HCT116 (cell line): Measurements from ENCODE around the gene PCLO. TPM values are rescaled to one million over a fixed set of nuclear protein-coding genes. Genes with fewer than 3 reads are reported as not detected.

Experiments
- ATAC-seq: fragments of 200-7000 bp; cut with Tn5 transposase; 2 replicates; pipeline ENCODE4 v1.9.1; 2020; ENCODE audit warnings: mild to moderate bottlenecking, moderate library complexity
- BruUV-seq: library from RNA; stranded (reverse); fragments of 400-500 nt; replicated peaks from 2 replicates; lab custom pipeline; 2021; lab: Mats Ljungman, UMichigan
- CTCF ChIA-PET: fragments of 300-600 bp; sonication (Branson Sonifier 250); formaldehyde crosslinking; loops from one replicate; lab custom pipeline; 2021; ENCODE audit warnings: antibody characterized with exemption; lab: Charles Lee
- POLR2A ChIA-PET: fragments of 300-600, 350-600 bp; sonication (Branson Sonifier 250); formaldehyde crosslinking; loops from one replicate; lab custom pipeline; 2021; ENCODE audit warnings: antibody characterized with exemption; lab: Charles Lee
- RAD21 ChIA-PET, 2 experiments: fragments of 300-600 bp; sonication (Branson Sonifier 250); formaldehyde crosslinking; loops; one replicate each; lab custom pipeline; 2023; ENCODE audit warnings: low total read pairs in 2 of 2; ENCODE audit not compliant: uncharacterized antibody in 2 of 2, unreplicated experiment in 2 of 2, low non-redundant PET in 1 of 2; lab: Charles Lee
- DNase-seq: peaks from one replicate; pipeline ENCODE4 v3.0.0-alpha.2; 2010; ENCODE audit warnings: low read depth, low spot score
- H2AFZ ChIP-seq: fragments of 200-600 bp; shearing (Covaris generic), sonication (generic); 2 replicates; pipeline ENCODE4 v1.6.1; 2017; ENCODE audit warnings: low read depth, mixed run types, mixed read lengths, antibody characterized with exemption, low read length; ENCODE audit not compliant: poor library complexity, severe bottlenecking
- H3K27ac ChIP-seq: 2 replicates; pipeline ENCODE4 v1.5.1; 2012; ENCODE audit warnings: low read depth, low read length
- H3K27me3 ChIP-seq: fragments of 200-600 bp; sonication (generic); 2 replicates; pipeline ENCODE4 v1.6.1; 2016; ENCODE audit warnings: mixed run types, low read length, mixed read lengths; ENCODE audit not compliant: insufficient read depth
- H3K36me3 ChIP-seq, 2 experiments: fragments of 200-500 bp in 1 of 2; fragments of 200-600 bp in 1 of 2; sonication (Bioruptor generic) in 1 of 2; sonication (generic) in 1 of 2; 2 replicates each; pipeline versions ENCODE4 v1.5.1 to v1.6.1; 2014 to 2016; ENCODE audit warnings: low read length in 2 of 2, inconsistent platforms in 1 of 2, mixed read lengths in 1 of 2, mixed run types in 1 of 2; ENCODE audit not compliant: insufficient read depth in 2 of 2, control insufficient read depth in 1 of 2
- H3K4me1 ChIP-seq, 2 experiments: fragments of 200-600 bp in 1 of 2; sonication (generic) in 1 of 2; 2 replicates each; pipeline versions ENCODE4 v1.5.1 to v1.6.1; 2012 to 2017; ENCODE audit warnings: low read length in 2 of 2, inconsistent platforms in 1 of 2, mild to moderate bottlenecking in 1 of 2, mixed read lengths in 1 of 2, mixed run types in 1 of 2, moderate library complexity in 1 of 2; ENCODE audit not compliant: insufficient read depth in 2 of 2, control insufficient read depth in 1 of 2
- H3K4me2 ChIP-seq: fragments of 200-600 bp; sonication (generic); 2 replicates; pipeline ENCODE4 v1.6.1; 2017; ENCODE audit warnings: mixed run types, low read length, mixed read lengths
- H3K4me3 ChIP-seq, 2 experiments: fragments of 200-600 bp in 1 of 2; sonication (generic) in 1 of 2; replicated peaks in 1 of 2; 2 replicates each; pipeline ENCODE4 v1.5.1; 2011 to 2016; ENCODE audit warnings: low read length in 2 of 2, control low read depth in 1 of 2, low read depth in 1 of 2, mild to moderate bottlenecking in 1 of 2, mixed read lengths in 1 of 2, mixed run types in 1 of 2
- H3K79me2 ChIP-seq: fragments of 200-600 bp; sonication (generic); 2 replicates; pipeline ENCODE4 v1.6.1; 2017; ENCODE audit warnings: mild to moderate bottlenecking, mixed run types, low read length, moderate library complexity, mixed read lengths; ENCODE audit not compliant: insufficient read depth
- H3K9ac ChIP-seq: fragments of 200-600 bp; sonication (generic); 2 replicates; pipeline ENCODE4 v1.6.1; 2016; ENCODE audit warnings: low read length, mixed read lengths
- H3K9me2 ChIP-seq: fragments of 200-600 bp; sonication (generic), shearing (Covaris generic); 2 replicates; pipeline ENCODE4 v1.6.1; 2017; ENCODE audit warnings: mixed run types, mild to moderate bottlenecking, moderate library complexity; ENCODE audit not compliant: insufficient read depth
- H3K9me3 ChIP-seq, 2 experiments: fragments of 200-500 bp in 1 of 2; fragments of 200-600 bp in 1 of 2; sonication (Bioruptor generic) in 1 of 2; sonication (generic) in 1 of 2; 2 replicates each; pipeline ENCODE4 v1.6.1; 2014 to 2017; ENCODE audit warnings: low read length in 2 of 2, mixed read lengths in 2 of 2, inconsistent platforms in 1 of 2, low read depth in 1 of 2, mild to moderate bottlenecking in 1 of 2, mixed run types in 1 of 2, moderate library complexity in 1 of 2; ENCODE audit not compliant: control insufficient read depth in 1 of 2, insufficient read depth in 1 of 2
- H4K20me1 ChIP-seq: fragments of 200-600 bp; sonication (generic), shearing (Covaris generic); 2 replicates; pipeline ENCODE4 v1.6.1; 2017; ENCODE audit warnings: mixed run types, mild to moderate bottlenecking, moderate library complexity; ENCODE audit not compliant: insufficient read depth
- ATF3 ChIP-seq: IDR thresholded peaks from 2 replicates; pipeline ENCODE4 v1.6.1; 2012
- CTCF ChIP-seq, 3 experiments: fragments of 200-600 bp in 1 of 3; sonication (generic) in 1 of 3; IDR thresholded peaks in 2 of 3; conservative IDR thresholded peaks in 1 of 3; 2 replicates each; pipeline ENCODE4 v1.5.1; 2012 to 2017; ENCODE audit warnings: low read depth in 2 of 3, low read length in 2 of 3, antibody characterized with exemption in 1 of 3, borderline replicate concordance in 1 of 3, control low read depth in 1 of 3, mild to moderate bottlenecking in 1 of 3, mixed read lengths in 1 of 3, mixed run types in 1 of 3, moderate library complexity in 1 of 3; ENCODE audit not compliant: insufficient read depth in 1 of 3
- ELF1 ChIP-seq: IDR thresholded peaks from 2 replicates; pipeline ENCODE4 v1.6.1; 2012; ENCODE audit warnings: low read depth, borderline replicate concordance
- EZH2 ChIP-seq: fragments of 200-600 bp; sonication (generic); IDR thresholded peaks from 2 replicates; pipeline ENCODE4 v1.6.1; 2017; ENCODE audit warnings: antibody characterized with exemption, mixed run types
- FOSL1 ChIP-seq: IDR thresholded peaks from 2 replicates; pipeline ENCODE4 v1.6.1; 2012; ENCODE audit warnings: low read depth
- JUND ChIP-seq: IDR thresholded peaks from 2 replicates; pipeline ENCODE4 v1.6.1; 2012
- MAX ChIP-seq: IDR thresholded peaks from 2 replicates; pipeline ENCODE4 v1.6.1; 2012
- POLR2A ChIP-seq: IDR thresholded peaks from 2 replicates; pipeline ENCODE4 v1.7.0; 2011; ENCODE audit warnings: borderline replicate concordance; ENCODE audit not compliant: insufficient read depth, insufficient read length; ENCODE audit errors: extremely low read depth
- RAD21 ChIP-seq: IDR thresholded peaks from 2 replicates; pipeline ENCODE4 v1.6.1; 2012; ENCODE audit warnings: low read depth, mild to moderate bottlenecking
- YY1 ChIP-seq: IDR thresholded peaks from 2 replicates; pipeline ENCODE4 v1.6.1; 2011; ENCODE audit warnings: low read length, low read depth, moderate library complexity, mild to moderate bottlenecking; ENCODE audit not compliant: insufficient replicate concordance; ENCODE audit errors: extremely low read depth
- ZBTB33 ChIP-seq: IDR thresholded peaks from 2 replicates; pipeline ENCODE4 v1.6.1; 2011; ENCODE audit warnings: mild to moderate bottlenecking, low read length, moderate library complexity; ENCODE audit not compliant: insufficient replicate concordance; ENCODE audit errors: extremely low read depth
- ZFX ChIP-seq: fragments of 450-650 bp; IDR thresholded peaks from 2 replicates; pipeline ENCODE4 v1.6.1; 2017
- ZNF274 ChIP-seq: fragments of 200-500 bp; sonication (Bioruptor generic); IDR thresholded peaks from 2 replicates; pipeline ENCODE4 v1.6.1; 2014; ENCODE audit warnings: mild to moderate bottlenecking, low read depth, low read length, inconsistent platforms
- intact Hi-C: fragments of 100-400 bp; cut with micrococcal nuclease; formaldehyde crosslinking; loops from 2 replicates; pipeline ENCODE4 v1.10.0; 2022
- total RNA-seq: library from RNA; stranded (reverse); gene quantifications from one replicate; pipeline ENCODE4 v1.2.1, GENCODE V29; 2021; ENCODE audit not compliant: unreplicated experiment

The PCLO gene
- total RNA-seq, 1 experiment from 2014 or later, result 2.4 TPM

GRCh38 chr7:82961240-82961639 lies 201.4 kb downstream of the PCLO start:
- Histone ChIP-seq H3K27ac (no peak overlapping the region), H3K9ac (no peak overlapping the region), H3K9me3 (no peaks in the 10 kb centered on the region), H3K4me3 (no peak overlapping the region), H3K9me2 (no peaks in the 10 kb centered on the region), H3K36me3 (no peaks in the 10 kb centered on the region), H2AFZ (no peak overlapping the region), H3K79me2 (no peaks in the 10 kb centered on the region), H3K27me3 (no peaks in the 10 kb centered on the region), H4K20me1 (no peaks in the 10 kb centered on the region), H3K4me1 (no peaks in the 10 kb centered on the region), H3K4me2 (no peak overlapping the region)
- ChIA-PET CTCF (no interaction called here), POLR2A (no interaction called here), RAD21 (no interaction called here)
- DNase-seq, result no peak
- intact Hi-C loops, result no loop called here
- TF ChIP-seq POLR2A, result no peak
- no peak for TF ChIP-seq ZFX
- TF ChIP-seq ZBTB33, result no peak
- no peak for TF ChIP-seq ELF1
- TF ChIP-seq JUND, result no peak
- BruUV-seq, result no TSS peak
- no peak for ATAC-seq

- ATAC-seq, result no peak
- Histone ChIP-seq H3K36me3 (no peaks in the 10 kb centered on the region), H2AFZ (no peak overlapping the region), H3K9ac (no peak overlapping the region), H3K4me3 (no peak overlapping the region), H3K27me3 (no peaks in the 10 kb centered on the region), H3K9me2 (no peaks in the 10 kb centered on the region), H3K4me2 (no peak overlapping the region), H3K79me2 (no peaks in the 10 kb centered on the region), H4K20me1 (no peaks in the 10 kb centered on the region), H3K27ac (no peak overlapping the region), H3K9me3 (no peaks in the 10 kb centered on the region), H3K4me1 (no peaks in the 10 kb centered on the region)
- CTCF ChIA-PET, result no interaction called here
- BruUV-seq, result no TSS peak
- POLR2A ChIA-PET, result no interaction called here
- intact Hi-C loops, result no loop called here
- RAD21 ChIA-PET, result no interaction called here
- no peak for DNase-seq
- TF ChIP-seq ATF3 (no peak), MAX (no peak), ZBTB33 (no peak), ZNF274 (no peak), ELF1 (no peak), RAD21 (no peak), FOSL1 (no peak), YY1 (no peak), EZH2 (no peak), CTCF (IDR thresholded peaks at IDR 0.05 in 2 of 3, conservative IDR thresholded peaks at IDR 0.05 in 1 of 3; ENCODE audit: borderline replicate concordance in 1 of 3, insufficient read depth in 1 of 3, low read depth in 2 of 3, low read length in 2 of 3) (no peak)
These were observed 203.2 kb downstream of the PCLO start for GRCh38 chr7:82959528-82959927.
